ENCODE results near the gene CCNG2. TPM values are rescaled to one million over a fixed set of nuclear protein-coding genes. Genes with fewer than 3 reads are reported as not detected.

Gene CCNG2
- total and polyA plus RNA-seq, 2 of the 13 experiments (the other 11 are each of a cell fraction or from before 2014, with no cell fraction given): 3.9 to 11.5 TPM

GRCh38 chr4:77163641-77164040 lies 6.6 kb downstream of the CCNG2 start:
- in situ Hi-C loops (cut with HindIII; ENCODE audit: extremely low pct_ligation_motif_present, low pct_unique_long_range_greater_than_20kb): no loop called here
- POLR2A ChIA-PET: no interaction called here

GRCh38 chr4:77167173-77167572 lies 10.2 kb downstream of the CCNG2 start:
- no peak for DNase-seq (ENCODE audit: low spot score)
- intact Hi-C loops (cut with micrococcal nuclease; ENCODE audit: unreplicated experiment): no loop called here
- no peaks in the 10 kb centered on the region for H3K79me2 ChIP-seq (ENCODE audit: insufficient read depth, low read length)
- no peak overlapping the region for H3K9ac ChIP-seq (ENCODE audit: insufficient read depth, low read depth, low read length)
- no peaks in the 10 kb centered on the region for H3K4me1 ChIP-seq (ENCODE audit: insufficient read depth, low read length)
- H3K36me3 ChIP-seq (replicated peaks in 1 of 2; ENCODE audit: control insufficient read depth in 1 of 2, insufficient read depth in 2 of 2, low read length in 2 of 2): peaks cover 7 to 34% of the 10 kb centered on the region in 2 experiments; a peak in 4 of 5 replicates
- H4K20me1 ChIP-seq (ENCODE audit: insufficient read depth, low read length): no peaks in the 10 kb centered on the region
- H3K4me2 ChIP-seq (ENCODE audit: low read depth, low read length): no peak overlapping the region
- no peak overlapping the region for H3K4me3 ChIP-seq (replicated peaks in 1 of 3; ENCODE audit: insufficient read depth in 1 of 3, low read depth in 2 of 3, low read length in 3 of 3)
- WGBS (ENCODE audit: low lambda C conversion rate): 100% methylated on average over 1 of the region's 1 CpG
- H2AFZ ChIP-seq (ENCODE audit: low read length): no peak overlapping the region
- no peak for FAIRE-seq
- ATAC-seq: no peak
- H3K27me3 ChIP-seq (ENCODE audit: control insufficient read depth in 1 of 2, insufficient read depth in 2 of 2, low read length in 2 of 2): no peaks in the 10 kb centered on the region
- POLR2A ChIA-PET: no interaction called here
- no peak overlapping the region for H3K27ac ChIP-seq (ENCODE audit: extremely low read length, insufficient read depth, low read length)
- CTCF ChIA-PET (ENCODE audit: low intra/inter-chr PET ratio, low total read pairs): no interaction called here
- in situ Hi-C loops (cut with HindIII; ENCODE audit: extremely low pct_ligation_motif_present, low pct_unique_long_range_greater_than_20kb): no loop called here
- no peaks in the 10 kb centered on the region for H3K9me3 ChIP-seq (ENCODE audit: low read length)
- BruUV-seq (replicated peaks): no TSS peak
- TF ChIP-seq ZNF530 (CRISPR knock-in tag; IDR thresholded peaks at IDR 0.05; ENCODE audit: low read depth): no peak
- no peak for TF ChIP-seq IRF9 (CRISPR knock-in tag; IDR thresholded peaks at IDR 0.05; ENCODE audit: borderline replicate concordance)
- TF ChIP-seq NFE2L1 (CRISPR knock-in tag; IDR thresholded peaks at IDR 0.05; ENCODE audit: borderline replicate concordance): no peak
- no peak for TF ChIP-seq RFX5 (IDR thresholded peaks at IDR 0.05; ENCODE audit: low read depth, low read length)
- no peak for TF ChIP-seq ZNF503 (CRISPR knock-in tag; IDR thresholded peaks at IDR 0.05)
- TF ChIP-seq ZNF598 (CRISPR knock-in tag; IDR thresholded peaks at IDR 0.05; ENCODE audit: borderline replicate concordance): no peak
- TF ChIP-seq MED1 (CRISPR knock-in tag; IDR thresholded peaks at IDR 0.05): no peak
- no peak for TF ChIP-seq ZMYM3 (CRISPR knock-in tag; IDR thresholded peaks at IDR 0.05)
- TF ChIP-seq STAT6 (CRISPR knock-in tag; IDR thresholded peaks at IDR 0.05; ENCODE audit: borderline replicate concordance): no peak
- TF ChIP-seq SP4 (CRISPR knock-in tag; IDR thresholded peaks at IDR 0.05): no peak
- TF ChIP-seq ZNF615 (CRISPR knock-in tag; IDR thresholded peaks at IDR 0.05; ENCODE audit: borderline replicate concordance): no peak
- TF ChIP-seq ZNF274 (CRISPR knock-in tag; IDR thresholded peaks at IDR 0.05): no peak

More at GRCh38 chr4:77163641-77164040, 6.6 kb downstream of the CCNG2 start:
- Histone ChIP-seq H2AFZ (ENCODE audit: low read length) (no peak overlapping the region), H3K9ac (ENCODE audit: insufficient read depth, low read depth, low read length) (no peak overlapping the region), H3K79me2 (ENCODE audit: insufficient read depth, low read length) (peaks cover 2% of the 10 kb centered on the region), H3K27ac (ENCODE audit: extremely low read length, insufficient read depth, low read length) (no peak overlapping the region), H3K36me3 (replicated peaks in 1 of 2; ENCODE audit: control insufficient read depth in 1 of 2, insufficient read depth in 2 of 2, low read length in 2 of 2) (peaks cover 6 to 45% of the 10 kb centered on the region in 2 experiments), H3K9me3 (ENCODE audit: low read length) (no peaks in the 10 kb centered on the region), H4K20me1 (ENCODE audit: insufficient read depth, low read length) (no peaks in the 10 kb centered on the region), H3K4me1 (ENCODE audit: insufficient read depth, low read length) (peaks cover 12% of the 10 kb centered on the region), H3K4me2 (ENCODE audit: low read depth, low read length) (no peak overlapping the region), H3K4me3 (replicated peaks in 1 of 3; ENCODE audit: insufficient read depth in 1 of 3, low read depth in 2 of 3, low read length in 3 of 3) (no peak overlapping the region), H3K27me3 (ENCODE audit: control insufficient read depth in 1 of 2, insufficient read depth in 2 of 2, low read length in 2 of 2) (no peaks in the 10 kb centered on the region)
- FAIRE-seq: no peak
- intact Hi-C loops (cut with micrococcal nuclease; ENCODE audit: unreplicated experiment): no loop called here
- no peak for ATAC-seq
- TF ChIP-seq KMT2B (CRISPR knock-in tag; IDR thresholded peaks at IDR 0.05) (no peak), MBD4 (IDR thresholded peaks at IDR 0.05; ENCODE audit: borderline replicate concordance, low read length) (no peak), EEA1 (CRISPR knock-in tag; IDR thresholded peaks at IDR 0.05; ENCODE audit: borderline replicate concordance) (no peak), MAZ (IDR thresholded peaks at IDR 0.05; ENCODE audit: borderline replicate concordance, low read depth, low read length) (no peak), MAZ (CRISPR knock-in tag; IDR thresholded peaks at IDR 0.05; ENCODE audit: low read depth) (no peak)
- no peak for DNase-seq (ENCODE audit: low spot score)
- CTCF ChIA-PET (ENCODE audit: low intra/inter-chr PET ratio, low total read pairs): no interaction called here
- no TSS peak for BruUV-seq (replicated peaks)
- 95% methylated on average over 4 of the region's 4 CpGs for WGBS (ENCODE audit: low lambda C conversion rate)

Measured in HepG2 (cell line).